ENCODE results near the gene MAGI1. TPM values are rescaled to one million over a fixed set of nuclear protein-coding genes. Genes with fewer than 3 reads are reported as not detected.
A peak's percentile ranks its signal among the peaks of the same experiment; 100 is the strongest.

MAGI1 gene
- total and polyA plus RNA-seq, 2 donors (not counting 1 experiment from before 2014, with no cell fraction given): 15.7 to 23.7 TPM

DNA sequence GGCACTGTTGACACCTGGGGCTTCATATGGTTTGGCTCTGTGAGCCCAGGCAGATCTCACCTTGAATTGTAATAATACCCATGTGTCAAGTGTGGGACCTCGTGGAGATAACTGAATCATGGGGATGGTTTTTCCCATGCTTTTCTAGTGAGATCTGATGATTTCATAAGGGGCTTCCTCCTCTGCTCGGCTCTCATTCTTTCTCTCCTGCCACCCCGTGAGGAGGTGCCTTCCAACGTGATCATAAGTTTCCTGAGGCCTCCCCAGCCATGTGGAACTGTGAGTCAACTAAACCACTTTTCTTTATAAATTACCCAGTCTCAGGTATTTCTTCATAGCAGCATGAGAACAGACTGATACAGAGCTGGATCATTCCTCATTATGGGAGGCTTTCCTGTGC, 695.0 kb downstream of the MAGI1 start:
- Histone ChIP-seq H3K4me3 (replicated peaks in 1 of 4; ENCODE audit: control extremely low read depth in 1 of 4, insufficient read depth in 1 of 4, low read depth in 3 of 4, low read length in 4 of 4) (no peak overlapping the region), H4K20me1 (ENCODE audit: control insufficient read depth, extremely low read depth, insufficient read depth, low read length) (no peaks in the 10 kb centered on the region), H3K9me3 (ENCODE audit: control insufficient read depth, insufficient read depth, low read depth, low read length) (no peaks in the 10 kb centered on the region), H3K4me2 (ENCODE audit: extremely low read depth, insufficient read depth, low read length) (no peak overlapping the region), H3K27ac (ENCODE audit: insufficient read depth, low read length) (no peak overlapping the region), H2AFZ (ENCODE audit: low read length) (no peak overlapping the region), H3K9ac (ENCODE audit: insufficient read depth, low read length) (no peak overlapping the region), H3K36me3 (ENCODE audit: control insufficient read depth, insufficient read depth, low read length) (no peaks in the 10 kb centered on the region), H3K4me1 (ENCODE audit: control insufficient read depth, extremely low read depth, insufficient read depth, low read length) (no peaks in the 10 kb centered on the region), H3K79me2 (ENCODE audit: control insufficient read depth, insufficient read depth, low read length) (no peaks in the 10 kb centered on the region), H3K27me3 (ENCODE audit: control insufficient read depth, insufficient read depth, low read length) (no peaks in the 10 kb centered on the region)
- no peak for DNase-seq (ENCODE audit: low read depth in 2 of 2)
- TF ChIP-seq, protein P1, sequence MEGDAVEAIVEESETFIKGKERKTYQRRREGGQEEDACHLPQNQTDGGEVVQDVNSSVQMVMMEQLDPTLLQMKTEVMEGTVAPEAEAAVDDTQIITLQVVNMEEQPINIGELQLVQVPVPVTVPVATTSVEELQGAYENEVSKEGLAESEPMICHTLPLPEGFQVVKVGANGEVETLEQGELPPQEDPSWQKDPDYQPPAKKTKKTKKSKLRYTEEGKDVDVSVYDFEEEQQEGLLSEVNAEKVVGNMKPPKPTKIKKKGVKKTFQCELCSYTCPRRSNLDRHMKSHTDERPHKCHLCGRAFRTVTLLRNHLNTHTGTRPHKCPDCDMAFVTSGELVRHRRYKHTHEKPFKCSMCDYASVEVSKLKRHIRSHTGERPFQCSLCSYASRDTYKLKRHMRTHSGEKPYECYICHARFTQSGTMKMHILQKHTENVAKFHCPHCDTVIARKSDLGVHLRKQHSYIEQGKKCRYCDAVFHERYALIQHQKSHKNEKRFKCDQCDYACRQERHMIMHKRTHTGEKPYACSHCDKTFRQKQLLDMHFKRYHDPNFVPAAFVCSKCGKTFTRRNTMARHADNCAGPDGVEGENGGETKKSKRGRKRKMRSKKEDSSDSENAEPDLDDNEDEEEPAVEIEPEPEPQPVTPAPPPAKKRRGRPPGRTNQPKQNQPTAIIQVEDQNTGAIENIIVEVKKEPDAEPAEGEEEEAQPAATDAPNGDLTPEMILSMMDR (conservative IDR thresholded peaks at IDR 0.05 in 1 of 2, IDR thresholded peaks at IDR 0.05 in 1 of 2; ENCODE audit: low read depth in 1 of 2, low read length in 2 of 2): no peak
- no peak for TF ChIP-seq EZH2 (IDR thresholded peaks at IDR 0.05; ENCODE audit: low read length, missing control alignments)

DNA sequence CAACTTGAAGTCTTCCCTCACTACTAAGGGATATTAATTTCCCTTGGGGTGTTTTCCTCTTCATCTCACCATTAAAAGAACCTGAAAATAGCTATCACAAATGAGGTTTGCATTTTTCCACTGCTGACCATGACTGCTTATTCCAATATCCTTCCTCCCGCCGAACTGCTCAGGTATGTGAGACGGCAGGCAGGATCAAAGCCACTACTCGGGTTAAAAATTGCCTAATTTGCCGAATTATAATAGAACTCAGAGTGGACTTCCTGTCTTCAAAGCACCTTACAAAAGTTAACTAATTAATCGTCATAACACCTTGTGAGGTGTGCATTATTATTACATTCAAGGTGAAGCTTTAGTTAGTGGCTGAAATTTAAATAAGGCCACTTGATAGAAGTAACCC, 695.7 kb downstream of the MAGI1 start:
- Histone ChIP-seq H4K20me1 (ENCODE audit: control insufficient read depth, extremely low read depth, insufficient read depth, low read length) (no peaks in the 10 kb centered on the region), H3K4me3 (replicated peaks in 1 of 4; ENCODE audit: control extremely low read depth in 1 of 4, insufficient read depth in 1 of 4, low read depth in 3 of 4, low read length in 4 of 4) (no peak overlapping the region), H3K9me3 (ENCODE audit: control insufficient read depth, insufficient read depth, low read depth, low read length) (no peaks in the 10 kb centered on the region), H3K27ac (ENCODE audit: insufficient read depth, low read length) (no peak overlapping the region), H3K4me2 (ENCODE audit: extremely low read depth, insufficient read depth, low read length) (no peak overlapping the region), H3K4me1 (ENCODE audit: control insufficient read depth, extremely low read depth, insufficient read depth, low read length) (no peaks in the 10 kb centered on the region), H3K9ac (ENCODE audit: insufficient read depth, low read length) (no peak overlapping the region), H3K27me3 (ENCODE audit: control insufficient read depth, insufficient read depth, low read length) (no peaks in the 10 kb centered on the region), H3K36me3 (ENCODE audit: control insufficient read depth, insufficient read depth, low read length) (no peaks in the 10 kb centered on the region), H2AFZ (ENCODE audit: low read length) (no peak overlapping the region), H3K79me2 (ENCODE audit: control insufficient read depth, insufficient read depth, low read length) (no peaks in the 10 kb centered on the region)
- TF ChIP-seq, protein P1 (conservative IDR thresholded peaks at IDR 0.05 in 1 of 2, IDR thresholded peaks at IDR 0.05 in 1 of 2; ENCODE audit: low read depth in 1 of 2, low read length in 2 of 2): no peak
- TF ChIP-seq EZH2 (IDR thresholded peaks at IDR 0.05; ENCODE audit: low read length, missing control alignments): no peak
- DNase-seq (ENCODE audit: low read depth in 2 of 2): no peak

DNA sequence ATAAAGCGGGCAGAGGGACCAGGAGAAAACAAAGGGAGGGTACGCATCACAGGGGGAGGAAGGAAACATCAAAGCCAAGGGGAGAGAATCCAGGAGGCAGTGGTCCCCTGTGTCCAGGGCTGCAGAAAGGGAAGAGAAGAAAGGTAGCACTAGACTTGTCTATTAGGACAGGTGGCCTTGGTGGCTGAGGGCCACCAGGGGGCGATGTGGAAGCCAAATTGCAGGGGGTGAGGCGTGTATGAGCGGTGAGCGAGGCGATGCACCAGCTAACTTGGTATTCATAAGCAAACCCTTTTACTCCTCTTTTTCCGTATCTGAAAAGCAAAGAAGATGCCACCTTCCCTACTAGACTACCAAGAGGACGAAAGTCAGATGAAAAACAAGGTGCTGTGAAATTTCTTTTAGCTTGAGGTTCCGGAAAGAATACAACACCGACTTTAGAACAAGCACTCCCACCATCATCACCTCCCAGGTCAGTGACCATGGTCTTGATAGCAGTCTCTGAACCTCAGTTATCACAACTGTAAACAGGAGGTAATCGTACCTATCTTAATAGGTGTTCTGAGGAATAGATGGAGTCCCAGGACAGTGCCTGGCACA, 696.5 kb downstream of the MAGI1 start:
- no peak overlapping the region for H2AFZ ChIP-seq (ENCODE audit: low read length)
- TF ChIP-seq EZH2 (IDR thresholded peaks at IDR 0.05; ENCODE audit: low read length, missing control alignments): no peak
- TF ChIP-seq, protein P1 (conservative IDR thresholded peaks at IDR 0.05 in 1 of 2, IDR thresholded peaks at IDR 0.05 in 1 of 2; ENCODE audit: low read depth in 1 of 2, low read length in 2 of 2): peak; percentile 44 to 77

More for the DNA sequence above, 696.5 kb downstream of the MAGI1 start:
- Histone ChIP-seq H3K36me3 (ENCODE audit: control insufficient read depth, insufficient read depth, low read length) (no peaks in the 10 kb centered on the region), H3K27ac (ENCODE audit: insufficient read depth, low read length) (no peak overlapping the region), H3K4me1 (ENCODE audit: control insufficient read depth, extremely low read depth, insufficient read depth, low read length) (no peaks in the 10 kb centered on the region), H4K20me1 (ENCODE audit: control insufficient read depth, extremely low read depth, insufficient read depth, low read length) (no peaks in the 10 kb centered on the region), H3K9me3 (ENCODE audit: control insufficient read depth, insufficient read depth, low read depth, low read length) (no peaks in the 10 kb centered on the region), H3K4me2 (ENCODE audit: extremely low read depth, insufficient read depth, low read length) (no peak overlapping the region), H3K79me2 (ENCODE audit: control insufficient read depth, insufficient read depth, low read length) (no peaks in the 10 kb centered on the region), H3K4me3 (replicated peaks in 1 of 4; ENCODE audit: control extremely low read depth in 1 of 4, insufficient read depth in 1 of 4, low read depth in 3 of 4, low read length in 4 of 4) (no peak overlapping the region), H3K27me3 (ENCODE audit: control insufficient read depth, insufficient read depth, low read length) (no peaks in the 10 kb centered on the region), H3K9ac (ENCODE audit: insufficient read depth, low read length) (no peak overlapping the region)
- peak; percentile 23 to 55 for DNase-seq (ENCODE audit: low read depth in 2 of 2)
